HEK293T (cell line): ENCODE results near the gene PDE5A.

Source experiments
- ELF4 ChIP-seq: fragments of 450-650 bp; IDR thresholded peaks from 2 replicates; pipeline ENCODE4 v1.6.1; 2017; ENCODE audit warnings: antibody characterized with exemption
- FOXK2 ChIP-seq: fragments of 450-650 bp; IDR thresholded peaks from 2 replicates; pipeline ENCODE4 v1.6.1; 2016; ENCODE audit warnings: mild to moderate bottlenecking
- FOXM1 ChIP-seq: fragments of 450-650 bp; IDR thresholded peaks from 2 replicates; pipeline ENCODE4 v1.6.1; 2017; ENCODE audit warnings: mild to moderate bottlenecking, borderline replicate concordance
- HDGF ChIP-seq: fragments of 450-650 bp; IDR thresholded peaks from 2 replicates; pipeline ENCODE4 v1.6.1; 2017; ENCODE audit warnings: antibody characterized with exemption, borderline replicate concordance
- NFRKB ChIP-seq: fragments of 450-650 bp; IDR thresholded peaks from 2 replicates; pipeline ENCODE4 v1.6.1; 2016; ENCODE audit warnings: mild to moderate bottlenecking, moderate library complexity
- SP1 ChIP-seq: fragments of 450-650 bp; IDR thresholded peaks from 2 replicates; pipeline ENCODE4 v1.6.1; 2017
- SUZ12 ChIP-seq: fragments of 450-650 bp; IDR thresholded peaks from 2 replicates; pipeline ENCODE4 v1.6.1; 2016; ENCODE audit warnings: mild to moderate bottlenecking

- no peak for TF ChIP-seq SUZ12
- no peak for TF ChIP-seq FOXK2
- no peak for TF ChIP-seq FOXM1
- TF ChIP-seq SP1: no peak
- no peak for TF ChIP-seq NFRKB
- TF ChIP-seq HDGF: no peak
- TF ChIP-seq ELF4: no peak
Observed at GRCh38 chr4:119480331-119480730, 148.3 kb downstream of the PDE5A start.
